Melanocyte of skin (primary cell): ENCODE measurements around the gene PEX1. TPM values are rescaled to one million over a fixed set of nuclear protein-coding genes. Genes with fewer than 3 reads are reported as not detected.

Experiments used
- total RNA-seq, 2 donors: library from RNA; depleted of rRNA; stranded (reverse); fragments of >200 nt; gene quantifications; 2 replicates each; pipeline ENCODE4 v1.2.3, GENCODE V29; 2012

Gene PEX1
- total RNA-seq = 10 to 100 TPM; 17.2 to 18.3 TPM

DNA sequence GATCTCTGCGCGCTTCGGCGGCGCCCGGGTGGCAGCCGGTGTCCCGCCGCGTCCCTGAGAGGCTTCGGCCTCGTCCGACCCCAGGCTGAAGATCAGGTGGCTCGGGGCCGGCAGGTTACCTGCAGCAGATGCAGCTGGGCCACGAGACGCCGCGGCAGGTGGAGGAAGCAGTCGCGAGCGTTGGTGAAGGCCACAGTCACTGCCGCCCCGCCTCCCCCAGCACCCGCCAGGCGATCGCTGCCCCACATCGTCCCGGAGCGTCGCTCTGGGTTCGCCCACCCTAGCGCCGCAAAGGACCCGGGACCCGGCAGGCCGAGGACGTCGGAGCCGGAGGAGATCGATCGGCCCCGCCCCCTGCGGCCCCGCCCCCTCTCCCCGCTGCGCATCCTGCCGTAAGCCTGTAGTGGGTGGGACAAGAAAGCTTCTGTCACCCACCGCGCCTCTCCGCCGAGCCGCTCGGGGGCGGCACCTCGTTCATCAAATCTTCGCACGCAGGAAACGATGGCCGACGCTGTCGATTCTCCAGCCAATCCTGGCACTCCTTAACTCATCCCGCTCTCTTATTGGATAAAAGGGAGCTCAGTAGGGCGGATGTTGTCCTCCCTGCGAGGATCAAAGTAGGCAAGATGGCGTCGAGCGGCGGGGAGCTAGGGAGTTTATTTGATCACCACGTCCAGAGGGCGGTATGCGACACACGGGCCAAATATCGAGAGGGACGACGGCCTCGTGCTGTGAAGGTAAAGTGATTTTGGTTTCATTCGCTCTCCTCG lies at the start of gene PEX1, which contains the start of gene RBM48:
TSS of gene PEX1 (minus strand) at position 333 of the 770 bp plus-strand sequence. CDS start at position 248, 85 bp downstream.
TSS of gene RBM48 (plus strand) at position 608 of the 770 bp plus-strand sequence. CDS start at position 627, 19 bp downstream.

GRCh38 chr7:92477681-92478080 lies 50.6 kb downstream of the PEX1 start, which contains the start of gene ERVW-1:
ERVW-1 (minus strand) TSS chr7:92477946; CDS start chr7:92470381, 7,565 bp downstream.

GRCh38 chr7:92447345-92448204 lies 80.7 kb downstream of the PEX1 start, which contains the start of gene GATAD1:
GATAD1 (plus strand) TSS chr7:92447482; CDS start chr7:92447730, 248 bp downstream.

Other genes with a start within 250 kb of the PEX1 start
- 10 to 100 TPM; 14.5 to 14.7 TPM for gene GATAD1, start 81.0 kb downstream of the PEX1 start, total RNA-seq
- gene ERVW-1, start 50.6 kb downstream of the PEX1 start, total RNA-seq = not detected
- 10 to 100 TPM in 1 of 2 donors, 1 to 10 TPM in 1; 8.3 to 10.3 TPM for gene RBM48, start 275 bp upstream of the PEX1 start, total RNA-seq
- gene FAM133B, start 61.9 kb upstream of the PEX1 start, total RNA-seq = 10 to 100 TPM in 1 of 2 donors, 1 to 10 TPM in 1; 8.6 to 15.7 TPM